Activated B cell treated with CpG ODN at 0.5 μM for 24 hours (primary cell): ENCODE results near the gene MCCC2. TPM values are rescaled to one million over a fixed set of nuclear protein-coding genes. Genes with fewer than 3 reads are reported as not detected.
"Not testable (repeated sequence)": the region's sequence is repeated elsewhere in the genome, so short reads cannot be mapped to it uniquely, and the experiment has no call there.

Experiments used
- ATAC-seq: fragments of 200-7000 bp; cut with Tn5 transposase; one replicate; pipeline ENCODE4 v1.10.0; 2021; ENCODE audit warnings: low read depth, mild to moderate bottlenecking, moderate library complexity
- CTCF ChIA-PET: fragments of 350-600 bp; sonication (Branson Sonifier 250); formaldehyde crosslinking; loops from one replicate; lab custom pipeline; 2021; ENCODE audit warnings: antibody characterized with exemption; lab: Charles Lee
- POLR2A ChIA-PET: fragments of 350-600 bp; sonication (Branson Sonifier 250); formaldehyde crosslinking; loops from one replicate; lab custom pipeline; 2021; ENCODE audit warnings: antibody characterized with exemption; lab: Charles Lee
- DNase-seq: peaks from one replicate; pipeline ENCODE4 v3.0.0; 2022
- H3K27ac Mint-ChIP-seq: one replicate; pipeline ENCODE4 v1.8.0; 2020; ENCODE audit warnings: mixed read lengths
- H3K27me3 Mint-ChIP-seq: one replicate; pipeline ENCODE4 v1.8.0; 2021; ENCODE audit warnings: mixed read lengths
- H3K36me3 Mint-ChIP-seq: one replicate; pipeline ENCODE4 v1.8.0; 2021; ENCODE audit warnings: low read depth, mixed read lengths
- H3K4me1 Mint-ChIP-seq: one replicate; pipeline ENCODE4 v1.8.0; 2021; ENCODE audit warnings: mixed read lengths
- H3K4me3 Mint-ChIP-seq: one replicate; pipeline ENCODE4 v1.8.0; 2020; ENCODE audit warnings: mild to moderate bottlenecking, mixed read lengths
- H3K9me3 Mint-ChIP-seq: one replicate; pipeline ENCODE4 v1.8.0; 2020; ENCODE audit warnings: mixed read lengths
- intact Hi-C: fragments of 100-400 bp; cut with micrococcal nuclease; formaldehyde crosslinking; loops from one replicate; pipeline ENCODE4 v1.15.1; 2024
- total RNA-seq: library from RNA; stranded (reverse); gene quantifications from 2 replicates; pipeline ENCODE4 v1.2.3, GENCODE V29; 2022
- TF ChIP-seq, protein P1 (sequence below): fragments of 200-600 bp; IDR thresholded peaks from one replicate; pipeline ENCODE4 v1.8.0; 2022; ENCODE audit warnings: antibody characterized with exemption, mild to moderate bottlenecking

Gene MCCC2
- total RNA-seq, 1 donor from 2014 or later: 70.4 TPM

GRCh38 chr5:71663191-71663969, 76.2 kb downstream of the MCCC2 start:
- CTCF ChIA-PET: no interaction called here
- intact Hi-C loops: no loop called here

DNA sequence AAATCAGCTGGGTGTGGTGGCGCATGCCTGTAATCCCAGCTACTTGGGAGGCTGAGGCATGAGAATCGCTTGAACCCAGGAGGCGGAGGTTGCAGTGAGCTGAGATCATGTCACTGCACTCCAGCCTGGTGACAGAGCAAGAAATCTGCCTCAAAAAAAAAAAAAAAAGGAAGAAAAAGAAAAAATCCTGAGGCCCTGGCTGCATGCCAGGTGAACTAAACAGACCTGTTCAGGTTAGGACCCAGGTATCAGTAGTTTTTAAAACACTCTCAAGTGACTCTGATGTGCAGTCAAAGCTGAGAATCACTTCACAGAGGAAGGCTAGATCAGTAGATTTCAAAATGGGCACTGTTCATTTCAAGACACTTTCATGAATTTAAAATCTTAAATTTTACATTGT, 77.5 kb downstream of the MCCC2 start:
- H3K4me1 Mint-ChIP-seq, intact Hi-C loops, H3K36me3 Mint-ChIP-seq, H3K9me3 Mint-ChIP-seq, DNase-seq, CTCF ChIA-PET, ATAC-seq, H3K27ac Mint-ChIP-seq, H3K27me3 Mint-ChIP-seq, H3K4me3 Mint-ChIP-seq, POLR2A ChIA-PET: not testable (repeated sequence)

More at GRCh38 chr5:71663191-71663969, 76.2 kb downstream of the MCCC2 start:
- POLR2A ChIA-PET: no interaction called here
- no peak overlapping the region for H3K27ac Mint-ChIP-seq
- TF ChIP-seq, protein P1, sequence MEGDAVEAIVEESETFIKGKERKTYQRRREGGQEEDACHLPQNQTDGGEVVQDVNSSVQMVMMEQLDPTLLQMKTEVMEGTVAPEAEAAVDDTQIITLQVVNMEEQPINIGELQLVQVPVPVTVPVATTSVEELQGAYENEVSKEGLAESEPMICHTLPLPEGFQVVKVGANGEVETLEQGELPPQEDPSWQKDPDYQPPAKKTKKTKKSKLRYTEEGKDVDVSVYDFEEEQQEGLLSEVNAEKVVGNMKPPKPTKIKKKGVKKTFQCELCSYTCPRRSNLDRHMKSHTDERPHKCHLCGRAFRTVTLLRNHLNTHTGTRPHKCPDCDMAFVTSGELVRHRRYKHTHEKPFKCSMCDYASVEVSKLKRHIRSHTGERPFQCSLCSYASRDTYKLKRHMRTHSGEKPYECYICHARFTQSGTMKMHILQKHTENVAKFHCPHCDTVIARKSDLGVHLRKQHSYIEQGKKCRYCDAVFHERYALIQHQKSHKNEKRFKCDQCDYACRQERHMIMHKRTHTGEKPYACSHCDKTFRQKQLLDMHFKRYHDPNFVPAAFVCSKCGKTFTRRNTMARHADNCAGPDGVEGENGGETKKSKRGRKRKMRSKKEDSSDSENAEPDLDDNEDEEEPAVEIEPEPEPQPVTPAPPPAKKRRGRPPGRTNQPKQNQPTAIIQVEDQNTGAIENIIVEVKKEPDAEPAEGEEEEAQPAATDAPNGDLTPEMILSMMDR: no peak
- peaks cover 2% of the 10 kb centered on the region for H3K27me3 Mint-ChIP-seq
- ATAC-seq: no peak
- H3K9me3 Mint-ChIP-seq: no peaks in the 10 kb centered on the region
- H3K4me1 Mint-ChIP-seq: no peaks in the 10 kb centered on the region
- peaks cover 3% of the 10 kb centered on the region for H3K36me3 Mint-ChIP-seq
- DNase-seq: no peak
- H3K4me3 Mint-ChIP-seq: no peak overlapping the region

- Mint-ChIP-seq H3K27ac (no peak overlapping the region), H3K4me3 (no peak overlapping the region), H3K9me3 (no peaks in the 10 kb centered on the region), H3K36me3 (no peaks in the 10 kb centered on the region), H3K27me3 (peaks cover 2% of the 10 kb centered on the region), H3K4me1 (no peaks in the 10 kb centered on the region)
- no peak for DNase-seq
- TF ChIP-seq, protein P1: no peak
- POLR2A ChIA-PET: no interaction called here
- CTCF ChIA-PET: no interaction called here
- ATAC-seq: no peak
- intact Hi-C loops: no loop called here
Measured at GRCh38 chr5:71666321-71666720, 79.2 kb downstream of the MCCC2 start.

- DNase-seq (no peak), ATAC-seq (no peak)
- H3K27ac Mint-ChIP-seq: no peak overlapping the region
- H3K27me3 Mint-ChIP-seq: peaks cover 41% of the 10 kb centered on the region
- ChIA-PET POLR2A (no interaction called here), CTCF (no interaction called here)
- H3K9me3 Mint-ChIP-seq: no peaks in the 10 kb centered on the region
- TF ChIP-seq, protein P1: no peak
- H3K4me1 Mint-ChIP-seq: no peaks in the 10 kb centered on the region
- no peak overlapping the region for H3K4me3 Mint-ChIP-seq
- no peaks in the 10 kb centered on the region for H3K36me3 Mint-ChIP-seq
- intact Hi-C loops: no loop called here
Measured at GRCh38 chr5:71677977-71678376, 90.8 kb downstream of the MCCC2 start.

- no peak for ATAC-seq
- no peaks in the 10 kb centered on the region for H3K4me1 Mint-ChIP-seq
- peaks cover 39% of the 10 kb centered on the region for H3K27me3 Mint-ChIP-seq
Measured at GRCh38 chr5:71679714-71680113, 92.6 kb downstream of the MCCC2 start.

More at GRCh38 chr5:71679714-71680113, 92.6 kb downstream of the MCCC2 start:
- ChIA-PET POLR2A (no interaction called here), CTCF (no interaction called here)
- TF ChIP-seq, protein P1: no peak
- Mint-ChIP-seq H3K4me3 (no peak overlapping the region), H3K27ac (no peak overlapping the region), H3K9me3 (peaks cover 3% of the 10 kb centered on the region), H3K36me3 (no peaks in the 10 kb centered on the region)
- DNase-seq: no peak
- intact Hi-C loops: no loop called here
